DOHH2 (cell line): ENCODE data around the gene THTPA.

Experiments used
- CTCF ChIP-seq: fragments of 200-600 bp; sonication (generic); IDR thresholded peaks from one replicate; pipeline ENCODE4 v1.5.1; 2014; ENCODE audit warnings: antibody characterized with exemption, mild to moderate bottlenecking, low read depth, low read length; ENCODE audit not compliant: poor library complexity, severe bottlenecking
- EZH2phosphoT487 ChIP-seq: fragments of 200-600 bp; sonication (generic); IDR thresholded peaks from 2 replicates; pipeline ENCODE4 v1.6.1; 2017; ENCODE audit warnings: borderline replicate concordance, mild to moderate bottlenecking, antibody characterized with exemption, low read length, moderate library complexity, mixed read lengths

- TF ChIP-seq CTCF (no peak), EZH2phosphoT487 (no peak)
Measured at GRCh38 chr14:23550812-23551265, 5.2 kb upstream of the THTPA start.
